PC-9 (cell line): Measurements from ENCODE around the gene SMCO1. TPM values are rescaled to one million over a fixed set of nuclear protein-coding genes. Genes with fewer than 3 reads are reported as not detected.
"Not testable (repeated sequence)": the region's sequence is repeated elsewhere in the genome, so short reads cannot be mapped to it uniquely, and the experiment has no call there.

Experiments used
- BruUV-seq: library from RNA; stranded (reverse); fragments of 400-500 nt; replicated peaks from 2 replicates; lab custom pipeline; 2021; lab: Mats Ljungman, UMichigan
- CTCF ChIA-PET: fragments of 300-600 bp; sonication (Branson Sonifier 250); formaldehyde crosslinking; loops from one replicate; lab custom pipeline; 2022; ENCODE audit warnings: antibody characterized with exemption; lab: Charles Lee
- POLR2A ChIA-PET: fragments of 300-600 bp; sonication (Branson Sonifier 250); formaldehyde crosslinking; loops from one replicate; lab custom pipeline; 2022; ENCODE audit warnings: antibody characterized with exemption; ENCODE audit not compliant: unreplicated experiment; lab: Charles Lee
- DNase-seq, 2 experiments: peaks; one replicate each; pipeline versions ENCODE4 v3.0.0 to v3.0.0-alpha.2; 2015 to 2022; ENCODE audit warnings: mixed read lengths in 1 of 2
- H2AFZ ChIP-seq: fragments of 200-600 bp; sonication (generic); 2 replicates; pipeline ENCODE4 v1.8.1; 2017; ENCODE audit warnings: antibody characterized with exemption
- H3F3A ChIP-seq: fragments of 200-600 bp; sonication (generic); 2 replicates; pipeline ENCODE4 v1.8.1; 2017; ENCODE audit warnings: antibody characterized with exemption, mild to moderate bottlenecking, low read depth; ENCODE audit not compliant: insufficient read depth
- H3K27ac ChIP-seq: fragments of 200-600 bp; sonication (generic); 2 replicates; pipeline ENCODE4 v1.6.1; 2016; ENCODE audit warnings: mixed run types
- H3K27me3 ChIP-seq: fragments of 200-600 bp; sonication (generic); 2 replicates; pipeline ENCODE4 v1.6.1; 2016; ENCODE audit warnings: low read depth, mixed run types; ENCODE audit not compliant: insufficient read depth
- H3K36me3 ChIP-seq: fragments of 200-600 bp; sonication (generic); 2 replicates; pipeline ENCODE4 v1.6.1; 2016; ENCODE audit warnings: low read depth, mixed run types
- H3K4me1 ChIP-seq: fragments of 200-600 bp; sonication (generic); replicated peaks from 2 replicates; pipeline ENCODE4 v1.6.1; 2016; ENCODE audit warnings: mixed run types; ENCODE audit not compliant: insufficient read depth
- H3K4me2 ChIP-seq: fragments of 200-600 bp; sonication (generic); 2 replicates; pipeline ENCODE4 v1.6.1; 2017; ENCODE audit warnings: mixed run types
- H3K4me3 ChIP-seq: fragments of 200-600 bp; sonication (generic); 2 replicates; pipeline ENCODE4 v1.6.1; 2016; ENCODE audit warnings: mixed run types
- H3K79me2 ChIP-seq: fragments of 200-600 bp; sonication (generic); 2 replicates; pipeline ENCODE4 v1.6.1; 2017; ENCODE audit warnings: low read depth, mixed run types
- H3K9me2 ChIP-seq: fragments of 200-600 bp; sonication (generic); 2 replicates; pipeline ENCODE4 v1.8.1; 2017; ENCODE audit warnings: mild to moderate bottlenecking; ENCODE audit not compliant: insufficient read depth
- H3K9me3 ChIP-seq: fragments of 200-600 bp; sonication (generic); 2 replicates; pipeline ENCODE4 v1.8.1; 2016; ENCODE audit warnings: low read depth; ENCODE audit not compliant: insufficient read depth
- H4K20me1 ChIP-seq: fragments of 200-600 bp; sonication (generic); 2 replicates; pipeline ENCODE4 v1.8.1; 2017; ENCODE audit not compliant: insufficient read depth
- CTCF ChIP-seq: fragments of 200-600 bp; sonication (generic); conservative IDR thresholded peaks from 2 replicates; pipeline ENCODE4 v1.6.1; 2017; ENCODE audit warnings: mixed run types, antibody characterized with exemption, mild to moderate bottlenecking, moderate library complexity
- EZH2 ChIP-seq: fragments of 200-600 bp; sonication (generic); IDR thresholded peaks from 2 replicates; pipeline ENCODE4 v1.8.0; 2017; ENCODE audit warnings: antibody characterized with exemption, low read depth
- intact Hi-C: fragments of 100-400 bp; cut with micrococcal nuclease; formaldehyde crosslinking; loops from one replicate; pipeline ENCODE4 v1.10.0; 2022; ENCODE audit not compliant: unreplicated experiment
- total RNA-seq: library from RNA; stranded (reverse); gene quantifications from 2 replicates; pipeline ENCODE4 v1.2.3, GENCODE V29; 2021

The SMCO1 gene
- total RNA-seq, 1 experiment from 2014 or later: not detected

DNA sequence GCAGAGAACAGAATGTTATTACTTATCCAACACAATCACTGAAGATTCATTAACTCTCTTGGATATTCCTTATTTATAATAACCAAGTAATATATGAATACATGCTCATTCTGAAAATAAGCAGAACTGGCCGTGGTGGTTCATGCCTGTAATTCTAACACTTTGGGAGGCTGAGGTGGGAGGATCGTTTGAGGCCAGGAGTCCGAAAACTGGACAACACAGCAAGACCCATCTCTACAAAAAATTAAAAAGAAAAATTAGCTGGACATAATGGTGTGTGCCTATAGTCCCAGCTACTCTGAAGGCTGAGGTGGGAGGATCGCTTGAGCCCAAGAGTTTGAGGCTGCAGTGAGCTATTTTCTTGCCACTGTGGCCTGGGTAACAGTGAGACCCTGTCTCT lies 37.5 kb downstream of the SMCO1 start:
- Histone ChIP-seq H3K4me2 (no peak overlapping the region), H3K9me3 (no peaks in the 10 kb centered on the region), H3K79me2 (0 out of 2 replicates have a peak, but pooled peaks cover 4% of the 10 kb centered on the region), H3K36me3 (peaks cover 48% of the 10 kb centered on the region), H3K27me3 (no peaks in the 10 kb centered on the region), H3K27ac (no peak overlapping the region), H3K4me1 (no peaks in the 10 kb centered on the region), H3K4me3 (no peak overlapping the region), H2AFZ (no peak overlapping the region), H4K20me1 (peaks cover 3% of the 10 kb centered on the region; the same call in 1 of the 2 replicates), H3F3A (peaks cover 31% of the 10 kb centered on the region), H3K9me2 (no peaks in the 10 kb centered on the region)
- CTCF ChIA-PET: interaction anchor here (0.6 kb wide), 1 partner anchor 48 kb away, joined by 3 read pairs; no protein-coding TSS in a partner anchor
- DNase-seq: no peak
- intact Hi-C loops: no loop called here
- TF ChIP-seq EZH2 (no peak), CTCF (no peak)
- POLR2A ChIA-PET: interaction anchor here (0.5 to 0.6 kb wide), 2 partner anchors 12 to 216 kb away, joined by 3 to 8 read pairs; no protein-coding TSS in a partner anchor
- BruUV-seq: no TSS peak

- Histone ChIP-seq H3K9me2 (no peaks in the 10 kb centered on the region), H3F3A (peaks cover 22% of the 10 kb centered on the region; the same call in 1 of the 2 replicates), H4K20me1 (peaks cover 17% of the 10 kb centered on the region; the same call in 1 of the 2 replicates), H3K36me3 (peaks cover 51% of the 10 kb centered on the region), H3K27ac (no peak overlapping the region), H3K79me2 (peaks cover 4% of the 10 kb centered on the region; the same call in 1 of the 2 replicates), H3K4me2 (no peak overlapping the region), H3K4me3 (no peak overlapping the region), H3K4me1 (no peaks in the 10 kb centered on the region), H2AFZ (no peak overlapping the region), H3K27me3 (no peaks in the 10 kb centered on the region), H3K9me3 (no peaks in the 10 kb centered on the region)
- ChIA-PET CTCF (no interaction called here), POLR2A (no interaction called here)
- BruUV-seq: no TSS peak
- DNase-seq: no peak
- no peak for TF ChIP-seq EZH2
- intact Hi-C loops: no loop called here
These were observed 42.9 kb downstream of the SMCO1 start for GRCh38 chr3:196472286-196472685.

- no peak overlapping the region for H2AFZ ChIP-seq
- ChIA-PET CTCF (interaction anchor here (0.6 kb wide), 1 partner anchor 355 kb away, joined by 4 read pairs; no protein-coding TSS in a partner anchor), POLR2A (interaction anchor here (0.5 to 0.7 kb wide), 2 partner anchors 29 to 433 kb away, joined by 4 to 11 read pairs; no protein-coding TSS in a partner anchor)
- no peak for TF ChIP-seq EZH2
- no peak for TF ChIP-seq CTCF
- H3K79me2 ChIP-seq: peaks cover 4% of the 10 kb centered on the region; the same call in 1 of the 2 replicates
- H3F3A ChIP-seq: peaks cover 17% of the 10 kb centered on the region; the same call in 1 of the 2 replicates
- H3K36me3 ChIP-seq: peaks cover 44% of the 10 kb centered on the region
- no peak for DNase-seq
- H3K27me3 ChIP-seq: no peaks in the 10 kb centered on the region
- no peaks in the 10 kb centered on the region for H3K9me3 ChIP-seq
- intact Hi-C loops: no loop called here
- no peak overlapping the region for H3K4me2 ChIP-seq
- H3K4me1 ChIP-seq: no peaks in the 10 kb centered on the region
- no TSS peak for BruUV-seq
- no peak overlapping the region for H3K4me3 ChIP-seq
- peaks cover 17% of the 10 kb centered on the region; the same call in 1 of the 2 replicates for H4K20me1 ChIP-seq
- H3K27ac ChIP-seq: no peak overlapping the region
- no peaks in the 10 kb centered on the region for H3K9me2 ChIP-seq
These were observed 43.6 kb downstream of the SMCO1 start for GRCh38 chr3:196471551-196471950.

- POLR2A ChIA-PET, intact Hi-C loops, BruUV-seq, H3K27ac ChIP-seq, CTCF ChIA-PET, H3K4me2 ChIP-seq, H3K27me3 ChIP-seq, H2AFZ ChIP-seq, H3K4me1 ChIP-seq, DNase-seq, H3K79me2 ChIP-seq, H3K9me3 ChIP-seq, H3K9me2 ChIP-seq, H3K4me3 ChIP-seq: not testable (repeated sequence)
- Histone ChIP-seq H3F3A (peaks cover 17% of the 10 kb centered on the region; the same call in 1 of the 2 replicates), H3K36me3 (peaks cover 42% of the 10 kb centered on the region), H4K20me1 (peaks cover 17% of the 10 kb centered on the region; the same call in 1 of the 2 replicates)
These were observed 45.0 kb downstream of the SMCO1 start for GRCh38 chr3:196470182-196470581.
